Cardiac fibroblast (primary cell): Measurements from ENCODE around the gene L3MBTL2.

ENCODE experiments used
- DNase-seq, 2 donors: peaks; one replicate each; pipeline versions ENCODE4 v3.0.0 to v3.0.0-alpha.2; 2010; ENCODE audit warnings: low read depth in 2 of 2
- H3K4me3 ChIP-seq, 2 donors: replicated peaks in 1 of 2; 1 replicate in 1 of 2; 2 replicates in 1 of 2; pipeline ENCODE4 v1.5.1; 2011; ENCODE audit warnings: low read depth in 2 of 2, low read length in 2 of 2, mild to moderate bottlenecking in 2 of 2, moderate library complexity in 1 of 2
- CTCF ChIP-seq: IDR thresholded peaks from one replicate; pipeline ENCODE4 v1.5.1; 2011; ENCODE audit warnings: low read depth, mild to moderate bottlenecking, low read length, inconsistent platforms

Gene L3MBTL2

GRCh38 chr22:41241133-41241676, 36.1 kb downstream of the L3MBTL2 start:
- TF ChIP-seq CTCF, result no peak
- DNase-seq, result no peak
- H3K4me3 ChIP-seq, result no peak overlapping the region

- no peak overlapping the region for H3K4me3 ChIP-seq
- DNase-seq, result no peak
- TF ChIP-seq CTCF, result no peak
Observed at GRCh38 chr22:41242396-41243117, 37.4 kb downstream of the L3MBTL2 start.

GRCh38 chr22:41243361-41243760, 38.2 kb downstream of the L3MBTL2 start:
- no peak overlapping the region for H3K4me3 ChIP-seq
- DNase-seq, result no peak
- TF ChIP-seq CTCF, result no peak

GRCh38 chr22:41245917-41246499, 40.9 kb downstream of the L3MBTL2 start:
- no peak overlapping the region for H3K4me3 ChIP-seq
- no peak for TF ChIP-seq CTCF
- no peak for DNase-seq

GRCh38 chr22:41247703-41248102, 42.6 kb downstream of the L3MBTL2 start:
- DNase-seq, result no peak
- no peak overlapping the region for H3K4me3 ChIP-seq
- TF ChIP-seq CTCF, result no peak

- TF ChIP-seq CTCF, result no peak
- no peak overlapping the region for H3K4me3 ChIP-seq
- DNase-seq, result no peak
Observed at GRCh38 chr22:41248314-41248713, 43.2 kb downstream of the L3MBTL2 start.
